ENCODE measurements around the gene PZP.
"Not testable (repeated sequence)": the region's sequence is repeated elsewhere in the genome, so short reads cannot be mapped to it uniquely, and the experiment has no call there.

The PZP gene

GRCh38 chr12:9204380-9204779 is 3.8 kb downstream of the PZP start:
- H3K4me3 ChIP-seq (ENCODE audit: low read length), result no peak overlapping the region
- DNase-seq (ENCODE audit: low read depth, low spot score), result no peak

DNA sequence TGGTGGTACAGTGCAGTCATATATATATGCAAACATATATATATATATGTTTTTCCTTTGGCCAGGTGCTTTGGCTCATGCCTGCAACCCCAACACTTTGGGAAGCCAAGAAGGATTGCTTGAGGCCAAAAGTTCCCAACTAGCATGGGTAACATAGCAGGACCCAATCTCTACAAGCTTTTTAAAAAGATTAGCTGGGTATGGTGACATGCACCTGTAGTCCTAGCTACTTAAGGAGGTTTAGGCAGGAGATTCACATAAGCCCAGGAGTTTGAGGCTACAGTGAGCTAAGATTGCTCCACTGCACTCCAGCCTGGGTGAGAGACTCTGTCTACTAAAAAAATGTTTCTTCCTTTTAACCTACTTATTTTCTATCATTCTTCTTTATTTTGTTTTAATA is 10.2 kb downstream of the PZP start:
- no peak overlapping the region for H3K4me3 ChIP-seq (ENCODE audit: low read length)
- DNase-seq (ENCODE audit: low read depth, low spot score), result no peak

DNA sequence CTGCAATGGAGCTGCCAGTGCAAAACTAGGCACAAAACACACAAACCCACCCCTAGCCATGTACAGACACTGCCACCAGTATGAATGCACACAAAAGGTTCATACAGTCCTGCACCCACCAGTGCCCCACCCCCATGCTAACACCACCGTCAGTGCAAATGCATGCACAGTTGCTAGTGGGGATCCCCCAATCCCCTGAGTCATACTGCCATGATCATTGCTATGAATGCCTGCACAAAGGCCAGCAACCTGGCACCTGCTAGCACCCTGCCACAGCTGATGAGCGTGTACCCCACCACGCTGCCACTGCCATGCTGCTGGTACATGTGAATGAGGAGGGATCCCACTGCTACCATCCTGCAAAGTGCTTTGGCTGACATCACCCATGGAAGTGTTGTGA is 23.9 kb downstream of the PZP start:
- no peak overlapping the region for H3K4me3 ChIP-seq (ENCODE audit: low read length)
- DNase-seq (ENCODE audit: low read depth, low spot score), result no peak

DNA sequence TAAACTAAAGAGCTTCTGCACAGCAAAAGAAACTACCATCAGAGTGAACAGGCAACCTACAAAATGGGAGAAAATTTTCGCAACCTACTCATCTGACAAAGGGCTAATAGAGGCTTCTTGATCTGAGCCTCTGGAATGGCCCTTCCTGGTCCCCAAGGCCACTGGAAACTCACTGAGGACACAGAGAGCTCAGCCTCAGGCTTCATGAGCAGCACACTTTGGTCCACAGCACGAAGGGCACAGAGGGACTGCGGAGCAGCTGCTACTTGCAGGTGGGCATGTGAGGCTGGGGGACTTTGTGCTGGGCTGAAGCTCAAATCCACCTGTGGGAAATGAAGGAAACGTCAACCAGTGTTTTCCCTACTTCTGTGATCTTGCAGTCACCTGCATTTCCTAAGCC is 27.4 kb downstream of the PZP start:
- DNase-seq (ENCODE audit: low read depth, low spot score), result no peak
- no peak overlapping the region for H3K4me3 ChIP-seq (ENCODE audit: low read length)

- DNase-seq (ENCODE audit: low read depth, low spot score), result no peak
Measured at GRCh38 chr12:9179781-9180180, 28.4 kb downstream of the PZP start.

GRCh38 chr12:9169979-9170634 is 38.1 kb downstream of the PZP start:
- no peak overlapping the region for H3K4me3 ChIP-seq (ENCODE audit: low read length)
- no peak for DNase-seq (ENCODE audit: low read depth, low spot score)

More at GRCh38 chr12:9179781-9180180, 28.4 kb downstream of the PZP start:
- H3K4me3 ChIP-seq (ENCODE audit: low read length), result no peak overlapping the region

- DNase-seq (ENCODE audit: low read depth, low spot score); H3K4me3 ChIP-seq (ENCODE audit: low read length): not testable (repeated sequence)
Measured at GRCh38 chr12:9167345-9167744, 40.9 kb downstream of the PZP start.

GRCh38 chr12:9163392-9163791 is 44.8 kb downstream of the PZP start:
- H3K4me3 ChIP-seq (ENCODE audit: low read length), result no peak overlapping the region
- DNase-seq (ENCODE audit: low read depth, low spot score), result no peak

- no peak for DNase-seq (ENCODE audit: low read depth, low spot score)
- no peak overlapping the region for H3K4me3 ChIP-seq (ENCODE audit: low read length)
Measured at GRCh38 chr12:9156119-9156518, 52.1 kb downstream of the PZP start.

GRCh38 chr12:9149372-9149771 is 58.8 kb downstream of the PZP start:
- DNase-seq (ENCODE audit: low read depth, low spot score), result no peak
- H3K4me3 ChIP-seq (ENCODE audit: low read length), result no peak overlapping the region

GRCh38 chr12:9148926-9149325 is 59.3 kb downstream of the PZP start:
- DNase-seq (ENCODE audit: low read depth, low spot score), result no peak
- H3K4me3 ChIP-seq (ENCODE audit: low read length), result no peak overlapping the region

DNA sequence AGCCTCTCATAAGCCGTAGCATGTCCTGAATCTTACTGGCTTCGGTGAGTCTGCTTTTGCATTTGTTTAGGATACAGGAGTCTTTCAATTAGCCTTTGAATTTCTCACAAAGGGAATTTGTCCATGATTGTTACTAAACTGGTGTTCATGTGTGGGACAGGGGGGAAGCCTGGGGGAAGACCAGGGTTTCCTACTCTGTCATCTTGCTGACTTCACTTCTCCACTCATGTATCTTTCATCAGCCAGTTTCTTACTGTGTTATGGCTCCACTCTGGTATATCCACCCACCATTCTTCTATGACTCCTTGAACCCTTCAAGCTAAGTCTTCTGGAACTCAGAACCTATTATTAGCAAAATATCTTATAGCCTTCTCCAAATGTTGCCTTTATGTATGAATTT is 60.7 kb downstream of the PZP start:
- no peak overlapping the region for H3K4me3 ChIP-seq (ENCODE audit: low read length)
- no peak for DNase-seq (ENCODE audit: low read depth, low spot score)

DNA sequence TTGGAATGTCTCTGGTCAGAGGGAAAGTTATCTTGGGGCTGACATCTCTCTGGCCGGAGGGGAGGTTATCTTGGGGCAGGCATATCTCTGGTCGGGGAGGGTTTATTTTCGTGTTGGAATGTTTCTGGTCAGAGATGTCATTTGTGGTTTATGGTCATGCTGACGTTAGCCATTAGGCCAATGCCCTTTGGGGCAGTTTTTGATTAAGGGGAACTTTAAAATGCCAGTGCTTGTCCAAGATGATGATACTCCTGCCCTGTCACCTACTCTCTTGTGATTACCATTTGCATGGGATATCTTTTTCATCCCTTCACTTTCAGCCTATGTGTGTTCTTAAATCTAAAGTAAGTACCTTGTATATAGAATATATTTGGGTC is 63.5 kb downstream of the PZP start:
- DNase-seq (ENCODE audit: low read depth, low spot score), result no peak
- no peak overlapping the region for H3K4me3 ChIP-seq (ENCODE audit: low read length)

DNA sequence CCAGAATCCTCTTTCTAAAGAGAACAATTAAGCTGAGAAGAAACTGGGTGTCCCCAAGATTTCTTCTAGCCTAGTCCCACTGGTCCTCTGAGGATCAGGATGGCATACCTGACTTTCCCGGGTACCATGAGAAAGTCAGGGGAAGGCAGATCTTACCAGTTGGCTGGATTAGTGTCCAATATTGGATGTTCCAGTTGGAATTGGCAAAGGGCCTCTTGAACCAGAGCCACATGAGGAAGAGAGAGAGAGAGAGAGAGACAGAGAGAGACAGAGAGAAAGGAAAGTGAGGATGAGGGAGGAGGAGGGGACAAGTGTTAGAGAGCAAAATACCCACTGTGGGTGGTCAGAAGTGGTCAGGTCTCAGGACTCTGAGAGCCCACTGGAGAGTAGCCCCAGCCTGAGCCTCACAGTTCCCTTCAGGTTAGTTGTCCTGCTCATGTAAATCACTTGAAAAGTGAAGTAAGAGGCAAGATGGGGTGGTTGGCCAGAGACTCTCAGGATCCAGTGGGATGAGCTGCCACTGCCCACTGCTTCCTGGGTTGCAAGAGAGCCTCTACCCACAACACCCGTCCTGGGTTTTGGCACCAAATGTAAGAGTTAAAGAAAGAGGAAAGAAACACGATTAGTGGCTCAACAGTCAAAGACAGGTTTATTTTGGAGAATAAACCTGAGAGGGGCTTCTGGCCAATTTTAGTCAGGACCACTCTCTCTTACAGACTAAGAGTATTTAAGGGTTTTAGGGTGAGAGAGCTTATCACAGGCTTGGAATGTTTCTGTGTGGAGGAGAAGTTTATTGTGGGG is 64.1 kb downstream of the PZP start:
- DNase-seq (ENCODE audit: low read depth, low spot score), result no peak
- no peak overlapping the region for H3K4me3 ChIP-seq (ENCODE audit: low read length)

GRCh38 chr12:9143137-9143536 is 65.1 kb downstream of the PZP start:
- no peak overlapping the region for H3K4me3 ChIP-seq (ENCODE audit: low read length)
- DNase-seq (ENCODE audit: low read depth, low spot score), result no peak

GRCh38 chr12:9139588-9140290 is 68.5 kb downstream of the PZP start:
- DNase-seq (ENCODE audit: low read depth, low spot score); H3K4me3 ChIP-seq (ENCODE audit: low read length): not testable (repeated sequence)

DNA sequence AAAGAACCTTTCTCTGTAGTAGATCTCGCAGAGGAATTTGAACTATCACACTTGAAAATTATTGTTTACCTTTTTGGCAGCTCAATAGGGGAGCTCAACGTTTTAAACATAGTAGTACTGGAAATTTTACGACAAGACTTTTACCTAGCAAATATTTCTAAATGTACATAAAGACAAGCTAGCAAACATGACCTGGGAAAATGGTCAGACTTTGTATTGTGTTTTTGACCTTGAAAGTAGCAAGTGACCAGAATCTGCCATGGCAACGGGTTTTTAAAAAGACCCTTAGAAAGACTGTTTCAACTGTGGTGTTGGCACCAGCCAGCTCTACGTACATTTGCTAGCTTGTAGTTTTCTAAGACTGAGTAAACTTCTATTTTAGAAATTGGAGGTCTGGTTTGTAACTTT is 72.3 kb downstream of the PZP start:
- DNase-seq (ENCODE audit: low read depth, low spot score), result no peak

GRCh38 chr12:9134981-9135628 is 73.1 kb downstream of the PZP start:
- peak; percentile 20 for DNase-seq (ENCODE audit: low read depth, low spot score)

More for the DNA sequence above, 72.3 kb downstream of the PZP start:
- H3K4me3 ChIP-seq (ENCODE audit: low read length), result no peak overlapping the region

GRCh38 chr12:9133216-9133916 is 74.8 kb downstream of the PZP start:
- no peak overlapping the region for H3K4me3 ChIP-seq (ENCODE audit: low read length)
- DNase-seq (ENCODE audit: low read depth, low spot score), result no peak

More at GRCh38 chr12:9134981-9135628, 73.1 kb downstream of the PZP start:
- H3K4me3 ChIP-seq (ENCODE audit: low read length), result no peak overlapping the region
